Lower leg skin (tissue), 3 donors: ENCODE data around the gene EMC9.

Experiments
- CTCF ChIP-seq, 3 donors: fragments of 450-650 bp; IDR thresholded peaks; one replicate each; pipeline ENCODE4 v1.5.1; 2016; ENCODE audit warnings: antibody characterized with exemption in 3 of 3, mild to moderate bottlenecking in 3 of 3, moderate library complexity in 2 of 3
- POLR2A ChIP-seq, 2 donors: fragments of 450-650 bp; IDR thresholded peaks; one replicate each; pipeline ENCODE4 v1.6.1; 2016 to 2017; ENCODE audit warnings: antibody characterized with exemption in 2 of 2, mild to moderate bottlenecking in 1 of 2, moderate library complexity in 1 of 2

DNA sequence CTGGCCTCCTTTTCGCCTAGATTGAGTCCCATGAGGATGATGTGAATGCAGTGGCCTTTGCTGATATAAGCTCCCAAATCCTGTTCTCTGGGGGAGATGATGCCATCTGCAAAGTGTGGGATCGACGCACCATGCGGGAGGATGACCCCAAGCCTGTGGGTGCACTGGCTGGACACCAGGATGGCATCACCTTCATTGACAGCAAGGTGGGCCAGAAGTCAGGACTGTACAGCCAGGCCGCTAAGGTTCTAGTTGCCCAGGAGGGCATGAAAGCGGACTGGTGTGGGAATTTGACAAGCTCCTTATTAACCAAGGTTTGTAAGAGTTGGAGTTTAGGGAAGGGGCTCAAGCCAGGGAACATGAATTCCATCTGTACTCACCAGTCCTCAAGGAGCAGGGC is 21.7 kb downstream of the EMC9 start:
- TF ChIP-seq CTCF (IDR thresholded peaks at IDR 0.05): no peak
- TF ChIP-seq POLR2A (IDR thresholded peaks at IDR 0.05): no peak
